Heart left ventricle (tissue), 16 donors: Measurements from ENCODE around the gene GAS7. TPM values are rescaled to one million over a fixed set of nuclear protein-coding genes. Genes with fewer than 3 reads are reported as not detected.
A peak's percentile ranks its signal among the peaks of the same experiment; 100 is the strongest.

Source experiments
- ATAC-seq, 4 donors: fragments of 200-7000 bp; cut with Tn5 transposase; one replicate each; pipeline ENCODE4 v1.9.1; 2020 to 2022; ENCODE audit warnings: moderate library complexity in 4 of 4, mild to moderate bottlenecking in 3 of 4, moderate number of reproducible peaks in 1 of 4
- DNase-seq, 5 donors: peaks; one replicate each; pipeline ENCODE4 v3.0.0-alpha.2; 2020
- H3K27ac ChIP-seq, 12 donors: fragments of 200-600 bp; sonication (generic) in 4 of 12; one replicate each; pipeline versions ENCODE4 v1.5.0 to v1.8.0; 2016 to 2022; ENCODE audit warnings: mild to moderate bottlenecking in 2 of 12
- H3K27me3 ChIP-seq, 9 donors: fragments of 200-600 bp; sonication (generic) in 2 of 9; one replicate each; pipeline versions ENCODE4 v1.5.1 to v1.8.0; 2016 to 2022; ENCODE audit warnings: mild to moderate bottlenecking in 3 of 9
- H3K36me3 ChIP-seq, 9 donors: fragments of 200-600 bp; sonication (generic) in 2 of 9; one replicate each; pipeline versions ENCODE4 v1.5.0 to v1.8.0; 2018 to 2022; ENCODE audit warnings: mild to moderate bottlenecking in 2 of 9
- H3K4me1 ChIP-seq, 12 donors: fragments of 200-600 bp; sonication (generic) in 4 of 12; one replicate each; pipeline versions ENCODE4 v1.5.0 to v1.8.0; 2016 to 2022; ENCODE audit warnings: mild to moderate bottlenecking in 3 of 12
- H3K4me3 ChIP-seq, 12 donors: fragments of 200-600 bp; sonication (generic) in 4 of 12; one replicate each; pipeline versions ENCODE4 v1.5.0 to v1.8.0; 2017 to 2022; ENCODE audit warnings: mild to moderate bottlenecking in 9 of 12, moderate library complexity in 4 of 12
- H3K9me3 ChIP-seq, 12 donors: fragments of 200-600 bp; sonication (generic) in 4 of 12; one replicate each; pipeline versions ENCODE4 v1.5.0 to v1.8.0; 2016 to 2022; ENCODE audit warnings: mild to moderate bottlenecking in 1 of 12
- CTCF ChIP-seq, 12 donors: fragments of 200-600 bp; sonication (generic) in 4 of 12; IDR thresholded peaks; one replicate each; pipeline versions ENCODE4 v1.5.0 to v1.8.0; 2018 to 2022; ENCODE audit warnings: antibody characterized with exemption in 12 of 12, mild to moderate bottlenecking in 5 of 12
- POLR2A ChIP-seq, 2 donors: fragments of 450-650 bp; IDR thresholded peaks; one replicate each; pipeline ENCODE4 v1.6.1; 2017; ENCODE audit warnings: antibody characterized with exemption in 2 of 2, mild to moderate bottlenecking in 2 of 2, moderate library complexity in 2 of 2
- WGBS, 4 donors: extraction: QIAGEN DNeasy Blood & Tissue Kit in 2 of 4; methylation state at CpG; one replicate each; pipeline versions ENCODE4 v1.1.5 to v1.1.7; 2013 to 2018; 5-methylcytosine and 5-hydroxymethylcytosine counted together
- intact Hi-C, 10 donors: fragments of 100-400 bp; cut with DNase I; formaldehyde crosslinking; loops; one replicate each; pipeline versions ENCODE4 v1.11.1 to v1.14.2; 2022
- polyA plus RNA-seq, 2 donors: library from polyadenylated mRNA; stranded (reverse); fragments of 200-250 nt; gene quantifications; one replicate each; pipeline ENCODE4 v1.2.3, GENCODE V29; 2013
- total RNA-seq, 9 donors: library from RNA; depleted of rRNA in 2 of 9; stranded (reverse); fragments of >200 nt in 2 of 9; fragmentation: NEBNext Ultra II Directional in 3 of 9; extraction: Animal tissue kit (Norgen Biotek cat#: 25700) in 3 of 9; gene quantifications; one replicate each; pipeline versions ENCODE4 v1.1.0 to v1.2.4, GENCODE V29; 2016 to 2023
- donor health status: ischemic (EF 13 %, LVEDD 7.1; RV severe dilation, severe dysfunction).
- donor health status: healthy with polysubstance abuse.
- donor health status: DM: no; HTN: yes; CAD: no.
- donor health status: DM: no; HTN: no; CAD: no.
- donor health status: ischemic (EF 25% LVEDD 6.9; RV normal size, moderate dysfunction).
- donor health status: ischemic (EF 25% LVEDD 5.7; RV mildly dilated, moderate dysfunction).
- donor health status: healthy.
- donor health status: DM: yes; HTN: yes; CAD: no.
- donor health status: ischemic (EF 35%, LVEDD 5.7; RV mildly dilated, moderate dysfunction).
- donor health status: nonischemic (EF 11% LVEDD 7.7; RV severe dilation, severe dysfunction).
- donor health status: DM: yes; HTN: yes; CAD: no.
- donor health status: PGD.
- donor health status: ischemic (EF 29% LVEDD 5.4; RV normal size, mild dysfunction).
- donor health status: nonischemic (EF 23%, LVEDD 6.1; RV moderate dilation, normal function).

The GAS7 gene
- total and polyA plus RNA-seq, 11 donors, result 19.4 to 86.5 (median 65.1) TPM

DNA sequence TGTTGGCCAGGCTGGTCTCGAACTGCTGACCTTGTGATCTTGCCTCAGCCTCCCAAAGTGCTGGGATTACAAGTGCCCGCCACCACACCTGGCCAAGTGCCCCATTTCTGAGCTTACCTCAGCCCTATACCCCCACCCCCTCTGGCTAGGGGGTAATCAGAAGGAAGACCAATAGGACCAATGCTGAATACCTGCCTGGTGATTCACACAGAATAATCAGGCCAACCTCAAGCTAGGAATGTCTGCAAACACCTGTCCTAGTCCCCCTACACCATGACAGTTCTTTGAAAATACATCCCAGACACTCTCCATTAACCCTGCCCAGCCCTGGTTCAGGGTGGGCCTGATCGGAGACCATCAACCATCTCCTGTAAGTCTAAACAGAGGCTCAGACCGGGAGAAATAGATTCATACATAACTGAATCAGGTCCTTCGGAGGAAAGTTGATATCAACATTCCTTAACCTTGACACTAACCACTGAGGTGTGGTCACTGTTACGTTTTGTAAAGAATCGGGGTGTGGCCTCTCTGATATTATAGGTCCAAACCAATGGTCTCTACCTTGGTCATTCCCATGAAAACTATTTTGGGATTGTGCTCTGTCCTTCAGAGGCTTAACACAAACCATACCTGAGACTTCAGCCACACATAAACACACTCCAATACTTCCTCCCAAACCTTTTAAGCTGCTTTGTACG lies 130.8 kb downstream of the GAS7 start:
- H3K27me3 ChIP-seq, result no peaks in the 10 kb centered on the region
- 83 to 91% (median 86%) methylated on average over 7 to 8 of the region's 8 CpGs for WGBS, 4 donors
- no peak overlapping the region for H3K27ac ChIP-seq
- DNase-seq, result no peak
- H3K4me3 ChIP-seq, result no peak overlapping the region
- intact Hi-C loops, result no loop called here
- H3K9me3 ChIP-seq, result peaks cover 0 to 10% (median 0%) of the 10 kb centered on the region in 12 donors
- no peak for TF ChIP-seq POLR2A (IDR thresholded peaks at IDR 0.05)
- no peak for TF ChIP-seq CTCF (IDR thresholded peaks at IDR 0.05)
- H3K36me3 ChIP-seq, result no peaks in the 10 kb centered on the region
- peaks cover 0 to 43% (median 8%) of the 10 kb centered on the region in 12 donors for H3K4me1 ChIP-seq
- ATAC-seq, result no peak

GRCh38 chr17:10064536-10064935 lies 133.9 kb downstream of the GAS7 start:
- peak overlapping the region in 1 of 12 donors; percentile 78 for H3K27ac ChIP-seq
- no peaks in the 10 kb centered on the region for H3K27me3 ChIP-seq
- H3K9me3 ChIP-seq, result peaks cover 0 to 10% (median 0%) of the 10 kb centered on the region in 12 donors
- no peak for TF ChIP-seq CTCF (IDR thresholded peaks at IDR 0.05)
- no peak for TF ChIP-seq POLR2A (IDR thresholded peaks at IDR 0.05)
- H3K4me1 ChIP-seq, result peaks cover 0 to 65% (median 21%) of the 10 kb centered on the region in 12 donors
- ATAC-seq (no peak), DNase-seq (no peak)
- H3K4me3 ChIP-seq, result no peak overlapping the region
- intact Hi-C loops, result no loop called here
- no peaks in the 10 kb centered on the region for H3K36me3 ChIP-seq
- 90 to 97% (median 94%) methylated on average over 3 of the region's 3 CpGs for WGBS, 4 donors

DNA sequence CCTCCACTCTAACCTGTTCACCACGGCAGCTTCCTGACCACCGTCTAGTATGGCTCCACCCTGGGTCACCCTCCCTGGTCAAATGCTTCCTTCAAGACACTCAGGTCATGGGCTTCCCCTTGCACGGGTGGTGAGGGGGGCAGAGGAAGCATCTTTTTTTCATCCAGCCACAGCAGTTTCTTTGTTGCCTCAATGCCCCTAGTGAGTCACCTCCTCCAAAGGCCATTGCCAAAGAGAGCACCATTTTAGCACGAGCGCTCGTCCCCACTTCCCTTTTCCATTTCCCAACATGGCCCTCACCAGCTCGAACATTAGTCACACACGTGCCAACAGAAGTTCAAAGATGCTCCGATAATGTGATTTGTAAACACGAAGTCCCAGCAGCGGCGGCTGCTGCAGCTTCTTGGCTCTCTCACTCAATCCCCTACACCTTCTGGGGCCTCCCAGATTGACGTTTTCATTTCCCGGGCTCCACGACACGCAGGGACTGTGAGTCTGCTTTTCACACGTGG lies 134.6 kb downstream of the GAS7 start:
- H3K27ac ChIP-seq, result peak overlapping the region in 2 of 12 donors; percentile 6 to 78

More for the DNA sequence above, 134.6 kb downstream of the GAS7 start:
- 53 to 67% (median 59%) methylated on average over 17 of the region's 17 CpGs for WGBS, 4 donors
- no peaks in the 10 kb centered on the region for H3K27me3 ChIP-seq
- H3K36me3 ChIP-seq, result no peaks in the 10 kb centered on the region
- TF ChIP-seq CTCF (IDR thresholded peaks at IDR 0.05) (no peak), POLR2A (IDR thresholded peaks at IDR 0.05) (no peak)
- peaks cover 0 to 65% (median 22%) of the 10 kb centered on the region in 12 donors for H3K4me1 ChIP-seq
- intact Hi-C loops, result no loop called here
- DNase-seq (peak in 3 of 5 donors; percentile 51 to 70 (median 53)), ATAC-seq (peak in 3 of 4 donors; percentile 9 to 56 (median 39))
- no peak overlapping the region for H3K4me3 ChIP-seq
- peaks cover 0 to 10% (median 0%) of the 10 kb centered on the region in 12 donors for H3K9me3 ChIP-seq
